IMR-90 (cell line): ENCODE results near the gene RAB25. TPM values are rescaled to one million over a fixed set of nuclear protein-coding genes. Genes with fewer than 3 reads are reported as not detected.

Experiments used
- ATAC-seq: fragments of 200-7000 bp; cut with Tn5 transposase; 2 replicates; pipeline ENCODE4 v1.9.1; 2020; ENCODE audit warnings: low read depth, mild to moderate bottlenecking, moderate library complexity
- BruUV-seq: library from RNA; stranded (reverse); fragments of 400-500 nt; replicated peaks from 2 replicates; lab custom pipeline; 2021; lab: Mats Ljungman, UMichigan
- CTCF ChIA-PET: fragments of 300-600 bp; formaldehyde crosslinking; extraction: SDS; loops from one replicate; lab custom pipeline; 2021; ENCODE audit warnings: antibody characterized with exemption; lab: Yijun Ruan, JAX
- POLR2A ChIA-PET: fragments of 300-600 bp; sonication (Branson Sonifier 250); formaldehyde crosslinking; loops from one replicate; lab custom pipeline; 2022; ENCODE audit warnings: antibody characterized with exemption; ENCODE audit not compliant: unreplicated experiment; lab: Charles Lee
- DNase-seq: peaks from one replicate; pipeline ENCODE4 v3.0.0; 2013
- H2AFZ ChIP-seq: replicated peaks from 2 replicates; pipeline ENCODE3; 2013; ENCODE audit warnings: low read length, mild to moderate bottlenecking; ENCODE audit not compliant: poor library complexity
- H2AK5ac ChIP-seq: 2 replicates; pipeline ENCODE4 v1.6.1; 2013; ENCODE audit warnings: low read depth, low read length, inconsistent platforms
- H2AK9ac ChIP-seq: replicated peaks from 2 replicates; pipeline ENCODE3; 2013; ENCODE audit warnings: mild to moderate bottlenecking, low read depth, low read length, moderate library complexity; ENCODE audit not compliant: poor library complexity
- H2BK120ac ChIP-seq: 2 replicates; pipeline ENCODE4 v1.6.1; 2013; ENCODE audit warnings: low read depth, low read length, inconsistent platforms
- H2BK15ac ChIP-seq: 3 replicates; pipeline ENCODE4 v1.6.1; 2013; ENCODE audit warnings: low read depth, low read length, inconsistent platforms
- H2BK20ac ChIP-seq: 2 replicates; pipeline ENCODE4 v1.6.1; 2013; ENCODE audit warnings: low read depth, mild to moderate bottlenecking, inconsistent platforms, low read length, moderate library complexity
- H2BK5ac ChIP-seq: 2 replicates; pipeline ENCODE4 v1.6.1; 2013; ENCODE audit warnings: mild to moderate bottlenecking, low read depth, low read length, inconsistent platforms; ENCODE audit not compliant: poor library complexity, severe bottlenecking
- H3K14ac ChIP-seq: replicated peaks from 2 replicates; pipeline ENCODE4 v1.6.1; 2013; ENCODE audit warnings: low read depth, low read length, inconsistent platforms
- H3K18ac ChIP-seq: 2 replicates; pipeline ENCODE4 v1.6.1; 2013; ENCODE audit warnings: low read depth, low read length, control low read depth
- H3K23ac ChIP-seq: 2 replicates; pipeline ENCODE4 v1.6.1; 2013; ENCODE audit warnings: low read depth, low read length, inconsistent platforms
- H3K27ac ChIP-seq: 2 replicates; pipeline ENCODE4 v1.5.1; 2013; ENCODE audit warnings: mild to moderate bottlenecking, control low read depth, low read length; ENCODE audit not compliant: insufficient read depth
- H3K27me3 ChIP-seq: 2 replicates; pipeline ENCODE4 v1.6.1; 2013; ENCODE audit warnings: low read length; ENCODE audit not compliant: control insufficient read depth, insufficient read depth
- H3K36me3 ChIP-seq: 2 replicates; pipeline ENCODE4 v1.6.1; 2013; ENCODE audit warnings: low read length, mixed read lengths; ENCODE audit not compliant: control insufficient read depth, insufficient read depth
- H3K4ac ChIP-seq: 2 replicates; pipeline ENCODE4 v1.6.1; 2013; ENCODE audit warnings: low read depth, low read length, inconsistent platforms
- H3K4me1 ChIP-seq: 2 replicates; pipeline ENCODE4 v1.6.1; 2013; ENCODE audit warnings: low read length, mixed read lengths; ENCODE audit not compliant: control insufficient read depth, insufficient read depth
- H3K4me2 ChIP-seq: 2 replicates; pipeline ENCODE4 v1.6.1; 2013; ENCODE audit warnings: low read depth, mild to moderate bottlenecking, control low read depth, low read length, moderate library complexity
- H3K4me3 ChIP-seq: 2 replicates; pipeline ENCODE4 v1.5.1; 2013; ENCODE audit warnings: low read depth, mild to moderate bottlenecking, control low read depth, low read length, moderate library complexity; ENCODE audit not compliant: insufficient read depth
- H3K56ac ChIP-seq: 2 replicates; pipeline ENCODE4 v1.6.1; 2013; ENCODE audit warnings: low read length, inconsistent platforms; ENCODE audit not compliant: insufficient read depth; ENCODE audit errors: extremely low read depth
- H3K79me1 ChIP-seq, 2 experiments: 2 replicates each; pipeline ENCODE4 v1.6.1; 2013; ENCODE audit warnings: low read length in 2 of 2, inconsistent platforms in 1 of 2, low read depth in 1 of 2
- H3K9ac ChIP-seq: 2 replicates; pipeline ENCODE4 v1.6.1; 2013; ENCODE audit warnings: low read depth, low read length, control low read depth
- H3K9me1 ChIP-seq: 2 replicates; pipeline ENCODE4 v1.6.1; 2013; ENCODE audit warnings: low read length, inconsistent platforms; ENCODE audit not compliant: insufficient read depth
- H3K9me3 ChIP-seq: 2 replicates; pipeline ENCODE4 v1.6.1; 2013; ENCODE audit warnings: low read length; ENCODE audit not compliant: control insufficient read depth, insufficient read depth
- H4K20me1 ChIP-seq: 2 replicates; pipeline ENCODE4 v1.6.1; 2013; ENCODE audit warnings: low read length, inconsistent platforms; ENCODE audit not compliant: insufficient read depth
- H4K5ac ChIP-seq: 2 replicates; pipeline ENCODE4 v1.6.1; 2013; ENCODE audit warnings: mild to moderate bottlenecking, low read depth, low read length, control low read depth
- H4K8ac ChIP-seq, 2 experiments: 2 replicates each; pipeline ENCODE4 v1.6.1; 2013; ENCODE audit warnings: low read depth in 2 of 2, low read length in 2 of 2, control low read depth in 1 of 2, inconsistent platforms in 1 of 2
- H4K91ac ChIP-seq: 2 replicates; pipeline ENCODE4 v1.6.1; 2013; ENCODE audit warnings: low read depth, low read length, inconsistent platforms; ENCODE audit not compliant: insufficient read depth
- BHLHE40 ChIP-seq: fragments of 150-350 bp; IDR thresholded peaks from 2 replicates; pipeline ENCODE4 v1.6.1; 2016; ENCODE audit warnings: mild to moderate bottlenecking, low read depth, low read length
- CHD1 ChIP-seq: IDR thresholded peaks from 2 replicates; pipeline ENCODE4 v1.6.1; 2012; ENCODE audit warnings: low read depth, low read length, improper control_type of control experiment
- ELK1 ChIP-seq: fragments of 150-350 bp; IDR thresholded peaks from 2 replicates; pipeline ENCODE4 v1.6.1; 2016; ENCODE audit warnings: low read depth, mild to moderate bottlenecking, low read length, moderate library complexity, borderline replicate concordance
- FOS ChIP-seq: fragments of 150-350 bp; IDR thresholded peaks from 2 replicates; pipeline ENCODE4 v1.6.1; 2016; ENCODE audit warnings: low read depth, low read length
- MAFK ChIP-seq: IDR thresholded peaks from 2 replicates; pipeline ENCODE4 v1.6.1; 2012; ENCODE audit warnings: low read depth, low read length, improper control_type of control experiment
- MAZ ChIP-seq: IDR thresholded peaks from 2 replicates; pipeline ENCODE4 v1.6.1; 2012; ENCODE audit warnings: low read depth, mild to moderate bottlenecking, low read length, improper control_type of control experiment, moderate library complexity, borderline replicate concordance
- MXI1 ChIP-seq: IDR thresholded peaks from 2 replicates; pipeline ENCODE4 v1.6.1; 2012; ENCODE audit warnings: low read depth, mild to moderate bottlenecking, low read length, moderate library complexity, borderline replicate concordance
- NFE2L2 ChIP-seq: fragments of 150-350 bp; IDR thresholded peaks from 2 replicates; pipeline ENCODE4 v1.6.1; 2016; ENCODE audit warnings: low read depth, mild to moderate bottlenecking, low read length
- POLR2A ChIP-seq: IDR thresholded peaks from 2 replicates; pipeline ENCODE4 v1.6.1; 2012; ENCODE audit warnings: mild to moderate bottlenecking, low read depth, low read length
- RAD21 ChIP-seq: IDR thresholded peaks from 2 replicates; pipeline ENCODE4 v1.6.1; 2012; ENCODE audit warnings: low read length, improper control_type of control experiment
- RCOR1 ChIP-seq: IDR thresholded peaks from 2 replicates; pipeline ENCODE4 v1.6.1; 2012; ENCODE audit warnings: mild to moderate bottlenecking, low read length, improper control_type of control experiment; ENCODE audit not compliant: insufficient replicate concordance
- RFX5 ChIP-seq: IDR thresholded peaks from 2 replicates; pipeline ENCODE4 v1.8.0; 2012; ENCODE audit warnings: low read depth, mild to moderate bottlenecking, low read length, moderate library complexity
- SMC3 ChIP-seq: fragments of 150-350 bp; IDR thresholded peaks from 2 replicates; pipeline ENCODE4 v1.6.1; 2016; ENCODE audit warnings: low read depth, mild to moderate bottlenecking, antibody characterized with exemption, low read length, moderate library complexity
- WGBS, 2 experiments: methylation state at CpG; one replicate each; pipeline versions ENCODE4 v1.1.5 to v1.1.7; 2013; ENCODE audit warnings: missing lambda C conversion rate in 2 of 2; ENCODE audit not compliant: insufficient read length in 1 of 2; ENCODE audit errors: extremely low coverage in 2 of 2; 5-methylcytosine and 5-hydroxymethylcytosine counted together
- dilution Hi-C: fragments of 300-500 bp; cut with HindIII; formaldehyde crosslinking; loops from one replicate; pipeline ENCODE4 v1.14.3; 2018; ENCODE audit warnings: low sequenced_read_pairs; ENCODE audit not compliant: unreplicated experiment
- in situ Hi-C: fragments of 300-500 bp; cut with MboI; formaldehyde crosslinking; loops from 3 replicates; pipeline ENCODE4 v1.14.3; 2019; ENCODE audit warnings: low sequenced_read_pairs, inconsistent platforms, mixed read lengths
- intact Hi-C: fragments of 100-400 bp; cut with micrococcal nuclease; formaldehyde crosslinking; loops from 2 replicates; pipeline ENCODE4 v1.10.0; 2022
- polyA plus RNA-seq, 3 experiments: library from polyadenylated mRNA; depleted of rRNA; stranded (reverse); fragments of >200 nt; gene quantifications; 2 replicates each; pipeline ENCODE4 v1.2.3, GENCODE V29; 2012; ENCODE audit warnings: low replicate concordance in 1 of 3
- total RNA-seq: library from RNA; depleted of rRNA; stranded (reverse); fragments of >200 nt; gene quantifications from 2 replicates; pipeline ENCODE4 v1.2.3, GENCODE V29; 2012
- TF ChIP-seq, protein P1 (sequence below): conservative IDR thresholded peaks from 2 replicates; pipeline ENCODE4 v1.5.1; 2012; ENCODE audit warnings: mild to moderate bottlenecking, low read depth, low read length, improper control_type of control experiment
- TF ChIP-seq, protein P2 (sequence below): fragments of 150-350 bp; IDR thresholded peaks from 2 replicates; pipeline ENCODE4 v1.6.1; 2017; ENCODE audit warnings: mild to moderate bottlenecking, antibody characterized with exemption, low read length, low read depth

Gene RAB25
- total and polyA plus RNA-seq, 2 of the 4 experiments (the other 2 are of a cell fraction), result not detected

GRCh38 chr1:156042828-156043227 lies 18.1 kb upstream of the RAB25 start:
- H2BK20ac ChIP-seq, result no peak overlapping the region
- no peak overlapping the region for H2AK9ac ChIP-seq
- H2BK5ac ChIP-seq, result no peak overlapping the region
- BruUV-seq, result no TSS peak
- no peak overlapping the region for H4K91ac ChIP-seq
- WGBS, 2 experiments, result 100% methylated on average over 1 of the region's 3 CpGs; no CpG with 5 or more reads in 1 of the 2 experiments
- no peak overlapping the region for H4K5ac ChIP-seq
- no peak overlapping the region for H3K9ac ChIP-seq
- 0 out of 4 replicates have a peak, but pooled peaks cover 0 to 3% of the 10 kb centered on the region in 2 experiments for H3K79me1 ChIP-seq
- H2AFZ ChIP-seq, result no peak overlapping the region
- no peak overlapping the region for H3K27ac ChIP-seq
- H4K20me1 ChIP-seq, result peaks cover 4% of the 10 kb centered on the region
- H3K4me3 ChIP-seq, result no peak overlapping the region
- no peak overlapping the region for H3K18ac ChIP-seq
- no peak overlapping the region for H2BK15ac ChIP-seq
- H4K8ac ChIP-seq, result no peak overlapping the region
- no peak for TF ChIP-seq RCOR1
- TF ChIP-seq MAZ, result no peak
- no peak for TF ChIP-seq RFX5
- TF ChIP-seq FOS, result no peak
- TF ChIP-seq, protein P1, sequence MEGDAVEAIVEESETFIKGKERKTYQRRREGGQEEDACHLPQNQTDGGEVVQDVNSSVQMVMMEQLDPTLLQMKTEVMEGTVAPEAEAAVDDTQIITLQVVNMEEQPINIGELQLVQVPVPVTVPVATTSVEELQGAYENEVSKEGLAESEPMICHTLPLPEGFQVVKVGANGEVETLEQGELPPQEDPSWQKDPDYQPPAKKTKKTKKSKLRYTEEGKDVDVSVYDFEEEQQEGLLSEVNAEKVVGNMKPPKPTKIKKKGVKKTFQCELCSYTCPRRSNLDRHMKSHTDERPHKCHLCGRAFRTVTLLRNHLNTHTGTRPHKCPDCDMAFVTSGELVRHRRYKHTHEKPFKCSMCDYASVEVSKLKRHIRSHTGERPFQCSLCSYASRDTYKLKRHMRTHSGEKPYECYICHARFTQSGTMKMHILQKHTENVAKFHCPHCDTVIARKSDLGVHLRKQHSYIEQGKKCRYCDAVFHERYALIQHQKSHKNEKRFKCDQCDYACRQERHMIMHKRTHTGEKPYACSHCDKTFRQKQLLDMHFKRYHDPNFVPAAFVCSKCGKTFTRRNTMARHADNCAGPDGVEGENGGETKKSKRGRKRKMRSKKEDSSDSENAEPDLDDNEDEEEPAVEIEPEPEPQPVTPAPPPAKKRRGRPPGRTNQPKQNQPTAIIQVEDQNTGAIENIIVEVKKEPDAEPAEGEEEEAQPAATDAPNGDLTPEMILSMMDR, result no peak
- TF ChIP-seq SMC3, result no peak
- no peak for TF ChIP-seq ELK1
- no peak for TF ChIP-seq NFE2L2
- TF ChIP-seq CHD1, result no peak
- no peak for TF ChIP-seq MXI1
- TF ChIP-seq, protein P2, sequence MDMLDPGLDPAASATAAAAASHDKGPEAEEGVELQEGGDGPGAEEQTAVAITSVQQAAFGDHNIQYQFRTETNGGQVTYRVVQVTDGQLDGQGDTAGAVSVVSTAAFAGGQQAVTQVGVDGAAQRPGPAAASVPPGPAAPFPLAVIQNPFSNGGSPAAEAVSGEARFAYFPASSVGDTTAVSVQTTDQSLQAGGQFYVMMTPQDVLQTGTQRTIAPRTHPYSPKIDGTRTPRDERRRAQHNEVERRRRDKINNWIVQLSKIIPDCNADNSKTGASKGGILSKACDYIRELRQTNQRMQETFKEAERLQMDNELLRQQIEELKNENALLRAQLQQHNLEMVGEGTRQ, result no peak
- no peak for TF ChIP-seq RAD21
- TF ChIP-seq BHLHE40, result no peak
- TF ChIP-seq POLR2A, result no peak
- TF ChIP-seq MAFK, result no peak
- no peak overlapping the region for H3K14ac ChIP-seq
- H2BK120ac ChIP-seq, result no peak overlapping the region
- H3K27me3 ChIP-seq, result no peaks in the 10 kb centered on the region
- H3K23ac ChIP-seq, result no peak overlapping the region
- in situ Hi-C loops, result no loop called here
- H3K9me1 ChIP-seq, result peaks cover 5% of the 10 kb centered on the region; the same call in 1 of the 2 replicates
- no peak for ATAC-seq
- no peak overlapping the region for H2AK5ac ChIP-seq
- peaks cover 5% of the 10 kb centered on the region for H3K4me1 ChIP-seq
- dilution Hi-C loops, result no loop called here
- H3K4ac ChIP-seq, result no peak overlapping the region
- no peak for DNase-seq
- ChIA-PET POLR2A (no interaction called here), CTCF (no interaction called here)
- intact Hi-C loops, result no loop called here
- H3K9me3 ChIP-seq, result no peaks in the 10 kb centered on the region
- peaks cover 30% of the 10 kb centered on the region for H3K36me3 ChIP-seq
- no peak overlapping the region for H3K56ac ChIP-seq
- no peak overlapping the region for H3K4me2 ChIP-seq
